Measurements from ENCODE around the gene JPT1.
"Not testable (repeated sequence)": the region's sequence is repeated elsewhere in the genome, so short reads cannot be mapped to it uniquely, and the experiment has no call there.

Gene JPT1

DNA sequence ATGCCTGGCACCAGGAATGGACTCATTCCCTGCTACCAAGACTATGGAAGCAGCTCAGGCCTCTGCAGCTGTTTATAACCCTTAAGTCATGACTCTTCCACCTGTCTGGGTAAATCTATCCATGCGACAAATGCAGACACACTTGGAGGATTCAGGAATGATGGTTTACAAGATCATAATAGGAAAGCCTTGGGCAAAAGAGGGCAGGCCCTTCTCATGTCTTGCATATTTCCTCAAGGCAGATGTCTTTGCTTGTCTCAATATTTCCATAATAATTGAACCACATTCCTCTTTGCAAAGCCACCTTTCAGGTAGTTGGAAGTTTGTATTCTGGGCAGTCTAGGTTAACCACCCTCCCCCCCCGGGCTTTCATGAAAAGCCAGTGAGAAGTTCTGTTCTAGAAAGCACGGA, 884 bp upstream of the JPT1 start:
- no peak for DNase-seq

DNA sequence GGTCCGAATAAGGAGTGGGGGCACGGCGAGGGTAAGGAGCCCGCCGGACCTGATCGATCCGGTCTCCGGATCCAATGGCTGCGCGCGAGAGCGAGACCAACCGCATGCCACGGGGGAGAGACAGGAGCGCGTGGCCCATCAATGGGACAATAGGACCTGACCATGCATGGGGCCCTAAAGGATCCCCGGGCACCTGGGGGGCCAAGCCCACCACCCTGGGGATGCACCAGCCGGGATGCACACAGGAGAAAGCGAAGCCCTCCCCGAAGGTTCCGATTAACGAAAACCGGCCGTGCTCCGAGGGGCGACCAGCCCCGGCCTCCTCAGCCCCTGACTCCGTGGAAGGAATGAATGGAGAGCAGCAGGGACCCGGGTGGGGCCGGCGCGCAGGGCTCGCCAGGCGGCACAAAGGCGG, 525 bp downstream of the JPT1 start:
- no peak for DNase-seq

DNA sequence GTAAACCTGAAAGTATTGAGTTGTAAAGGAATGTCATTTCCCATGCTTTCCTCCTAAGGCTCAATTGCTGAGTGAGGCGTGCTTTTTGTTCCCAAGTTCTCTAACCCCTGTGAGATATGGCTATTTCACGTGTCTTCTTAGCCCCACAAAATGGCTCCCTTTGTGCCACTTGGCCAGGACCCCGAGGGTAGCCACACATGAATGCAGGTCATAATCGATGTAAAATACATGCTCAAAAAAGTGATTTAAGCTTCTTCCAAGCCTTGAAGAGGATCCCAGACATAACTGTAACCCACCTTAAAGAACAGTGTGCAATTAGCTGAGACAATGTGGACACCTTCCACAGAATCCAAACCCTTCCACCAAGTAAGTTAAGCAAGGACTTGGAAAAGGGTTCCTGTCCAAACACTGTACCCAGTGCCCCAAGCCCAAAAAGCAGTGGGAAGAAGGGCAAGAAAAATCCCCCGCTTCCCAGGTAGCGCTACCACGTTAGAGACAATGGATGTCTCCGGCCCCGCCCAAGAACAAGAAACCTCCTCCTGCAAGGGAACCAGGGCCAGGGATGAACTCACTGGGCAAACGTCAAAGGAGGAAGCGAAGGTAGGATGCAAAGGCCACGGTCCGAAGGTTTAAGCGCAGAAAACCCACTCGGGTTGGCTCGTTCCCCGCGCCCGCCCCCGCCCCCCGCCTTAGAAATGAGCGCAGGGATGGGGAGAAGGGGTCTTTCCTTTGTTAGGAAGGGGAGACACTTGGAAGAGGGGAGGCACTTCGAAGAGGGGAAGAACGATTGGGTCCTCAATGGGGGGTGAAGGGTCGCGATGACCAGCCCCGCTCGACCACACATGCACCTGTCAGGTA, 1.2 kb downstream of the JPT1 start:
- DNase-seq, result no peak

DNA sequence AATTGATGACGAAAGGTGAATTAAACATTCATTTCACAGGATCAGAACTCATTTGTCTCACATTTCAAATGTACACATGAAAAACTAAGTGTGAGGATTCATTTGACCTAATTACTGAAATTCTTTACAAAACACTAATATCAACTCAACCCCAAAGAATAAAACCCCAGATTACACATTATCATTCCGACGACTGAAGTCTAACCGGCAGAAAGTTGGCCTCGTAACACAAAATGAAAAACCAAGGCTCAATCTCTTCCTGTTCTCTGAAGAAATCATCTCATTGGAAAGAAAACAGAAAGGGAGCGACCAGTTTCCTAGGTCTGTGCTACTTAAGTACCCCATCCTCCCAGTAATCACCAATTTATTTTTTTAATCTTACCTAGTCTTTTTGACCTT, 1.8 kb downstream of the JPT1 start:
- no peak for DNase-seq

DNA sequence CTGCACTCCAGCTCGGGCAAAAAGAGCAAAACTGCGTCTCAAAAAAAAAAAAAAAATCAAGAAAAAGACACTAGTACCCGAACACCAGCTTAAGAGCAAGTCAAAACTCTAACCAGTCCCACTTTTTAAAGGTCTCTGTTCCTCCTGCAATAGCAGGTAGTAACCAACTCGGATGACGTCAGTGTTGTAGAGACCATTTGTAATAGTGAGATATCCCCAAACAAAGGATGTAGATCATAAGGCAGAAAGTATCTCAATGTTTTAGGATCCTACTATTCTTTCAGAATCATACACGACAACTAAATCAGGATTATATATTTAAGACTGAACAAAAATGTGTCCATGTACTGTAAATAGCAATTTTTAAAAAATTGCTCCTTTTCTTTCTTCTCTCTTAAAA, 2.4 kb downstream of the JPT1 start:
- DNase-seq, result no peak

DNA sequence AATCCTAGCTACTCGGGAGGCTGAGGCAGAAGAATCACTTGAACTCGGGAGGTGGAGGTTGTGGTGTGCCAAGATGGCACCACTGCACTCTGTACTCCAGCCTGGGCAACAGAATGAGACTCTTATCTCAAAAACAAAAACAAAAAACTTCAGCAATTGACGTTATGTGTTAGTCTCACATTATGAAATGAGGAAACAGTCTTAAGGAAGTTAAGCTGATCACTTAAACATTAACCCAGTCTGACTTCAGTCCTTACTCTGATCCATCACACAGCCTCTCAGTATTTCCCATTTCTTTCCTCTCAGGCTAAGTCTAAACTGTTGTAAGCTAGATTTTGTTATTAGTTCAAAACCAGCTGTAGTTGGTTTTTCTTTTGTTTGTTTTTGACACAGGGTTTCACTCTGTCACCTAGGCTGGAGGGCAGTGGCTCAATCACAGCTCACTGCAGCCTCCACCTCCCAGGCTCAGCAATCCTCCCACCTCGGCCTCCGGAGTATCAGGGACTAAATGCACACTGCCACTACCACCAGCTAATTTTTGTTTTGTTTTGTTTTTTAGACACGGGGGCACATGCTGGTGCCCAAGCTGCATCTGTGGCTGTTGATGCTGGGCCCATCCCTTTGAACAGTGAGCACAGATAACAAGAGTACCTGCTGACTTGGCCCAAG, 6.3 kb downstream of the JPT1 start:
- no peak for DNase-seq

DNA sequence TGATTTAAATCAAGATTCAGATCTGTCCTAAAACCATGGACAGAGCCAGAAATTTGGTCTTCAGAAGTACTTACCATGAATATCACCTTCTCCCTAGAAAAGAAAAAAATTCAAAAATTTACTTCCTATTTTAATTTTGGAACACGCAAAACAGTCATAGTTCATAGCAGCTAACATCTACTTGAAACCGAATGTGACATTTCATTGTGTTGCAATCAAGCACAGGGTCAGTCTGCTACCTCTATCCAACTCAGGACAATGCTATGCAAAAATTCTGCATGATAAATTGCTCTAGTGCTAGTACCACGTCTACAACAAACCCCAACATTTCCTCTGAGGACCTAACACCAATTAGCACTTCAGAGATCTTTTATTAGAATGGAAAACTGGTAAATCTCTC, 7.7 kb downstream of the JPT1 start:
- DNase-seq, result no peak

DNA sequence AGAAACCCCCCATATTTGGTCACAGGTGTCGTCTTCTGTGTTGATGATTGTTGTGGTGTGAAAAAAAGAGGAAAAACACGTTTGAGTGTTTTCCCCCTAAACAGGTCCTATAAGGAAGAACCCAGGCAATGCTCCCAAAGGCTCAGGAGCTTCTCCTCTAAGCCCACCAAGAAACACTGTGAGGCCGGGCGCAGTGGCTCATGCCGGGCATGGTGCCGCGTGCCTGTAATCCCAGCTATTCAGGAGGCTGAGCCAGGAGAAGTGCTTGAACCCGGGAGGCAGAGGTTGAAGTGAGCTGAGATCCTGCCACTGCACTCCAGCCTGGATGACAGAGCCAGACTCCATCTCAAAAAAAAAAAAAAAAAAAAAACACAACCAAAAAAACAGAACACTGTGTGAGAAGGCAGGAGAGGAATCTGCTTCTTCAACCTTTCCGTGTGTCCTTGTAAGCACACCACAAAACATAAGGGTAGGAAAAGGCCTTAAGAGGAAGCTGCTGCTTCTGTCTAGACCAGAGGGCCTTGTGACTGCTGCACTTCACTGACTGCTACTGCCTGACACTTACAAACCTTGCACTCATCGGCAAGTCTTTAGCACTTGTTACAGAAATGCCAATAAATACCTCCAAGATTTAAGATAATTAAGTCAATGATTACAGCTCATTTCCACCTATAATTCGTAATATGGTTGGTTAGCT, 9.3 kb downstream of the JPT1 start:
- no peak for DNase-seq

DNA sequence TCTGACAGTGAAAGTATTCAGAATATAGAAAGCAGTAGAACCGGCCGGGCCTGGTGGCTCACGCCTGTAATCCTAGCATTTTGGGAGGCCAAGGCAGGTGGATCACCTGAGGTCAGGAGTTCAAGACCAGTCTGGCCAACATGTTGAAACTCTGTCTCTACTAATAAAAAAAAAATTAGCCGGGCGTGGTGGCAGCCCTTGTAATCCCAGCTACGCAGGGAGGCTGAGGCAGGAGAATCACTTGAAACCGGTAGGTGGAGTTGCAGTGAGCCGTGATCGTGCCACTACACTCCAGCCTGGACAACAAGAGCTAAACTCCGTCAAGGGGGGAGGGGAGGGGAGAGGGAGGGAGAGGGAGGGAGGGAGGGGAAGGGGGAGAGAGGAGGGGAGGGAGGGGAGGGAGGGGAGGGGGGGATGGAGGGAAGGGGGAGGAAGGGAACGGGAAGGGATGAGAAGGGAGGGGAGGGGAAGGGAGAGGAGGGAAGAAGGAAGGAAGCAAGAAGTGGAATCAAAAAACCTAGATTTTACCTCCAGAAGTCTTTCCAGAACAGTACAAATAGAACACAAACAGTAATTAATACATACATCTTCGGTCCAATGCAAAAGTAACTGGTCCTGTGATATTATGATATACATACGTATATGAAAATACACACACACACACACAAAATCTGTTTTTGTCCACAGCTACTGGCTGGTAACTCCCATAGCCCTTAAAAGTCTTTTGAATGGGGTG, 11.9 kb downstream of the JPT1 start:
- DNase-seq, result no peak

DNA sequence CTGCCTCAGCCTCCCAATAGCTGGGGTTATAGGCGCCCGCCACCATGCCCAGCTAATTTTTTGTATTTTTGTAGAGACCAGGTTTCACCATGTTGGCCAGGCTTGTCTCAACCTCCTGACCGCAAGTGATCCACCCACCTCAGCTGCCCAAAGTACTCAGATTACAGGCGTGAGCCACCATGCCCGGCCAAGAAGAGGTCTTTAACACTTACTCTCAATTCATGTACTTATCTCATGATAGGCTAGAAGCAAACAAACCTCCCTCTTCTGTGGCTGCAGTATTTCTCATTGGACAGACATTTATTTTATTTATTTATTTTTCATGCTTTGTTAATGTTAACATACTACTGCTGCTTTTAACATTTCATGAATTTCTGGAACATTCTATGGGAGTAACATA, 15.8 kb downstream of the JPT1 start:
- no peak for DNase-seq

DNA sequence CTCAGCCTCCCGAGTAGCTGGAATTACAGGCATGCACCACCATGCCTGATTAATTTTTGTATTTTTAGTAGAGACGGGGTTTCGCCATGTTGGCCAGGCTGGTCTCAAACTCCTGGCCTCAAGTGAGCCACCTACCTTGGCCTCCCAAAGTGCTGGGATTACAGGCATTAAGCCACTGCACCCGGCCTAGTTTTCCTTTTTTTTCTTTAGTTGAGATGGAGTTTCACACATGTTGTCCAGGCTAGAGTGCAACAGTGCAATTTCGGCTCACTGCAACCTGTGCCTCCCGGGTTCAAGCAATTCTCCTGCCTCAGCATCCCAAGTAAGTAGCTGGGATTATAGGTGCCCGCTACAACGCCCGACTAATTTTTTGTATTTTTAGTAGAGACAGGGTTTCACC, 16.6 kb downstream of the JPT1 start:
- DNase-seq, result not testable (repeated sequence)

DNA sequence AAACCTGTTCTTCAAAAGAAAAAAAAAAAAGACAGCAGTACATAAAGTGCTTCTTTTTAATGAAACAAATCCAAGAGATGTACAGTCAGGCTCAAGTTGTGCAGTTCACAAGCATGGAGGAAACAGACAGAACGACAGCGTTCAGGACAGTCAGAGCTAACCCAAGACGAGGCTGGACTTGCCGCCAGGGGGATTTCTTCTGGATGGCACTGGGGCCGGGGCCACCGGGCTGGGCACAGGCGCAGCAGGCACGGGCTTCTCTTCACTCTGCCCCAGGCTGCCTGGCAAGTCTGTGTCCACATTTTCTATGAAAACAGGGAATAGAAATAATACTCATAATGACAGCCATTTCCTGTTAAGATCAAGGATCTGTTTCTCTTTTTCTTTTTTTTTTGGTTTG, 18.4 kb downstream of the JPT1 start:
- no peak for DNase-seq

DNA sequence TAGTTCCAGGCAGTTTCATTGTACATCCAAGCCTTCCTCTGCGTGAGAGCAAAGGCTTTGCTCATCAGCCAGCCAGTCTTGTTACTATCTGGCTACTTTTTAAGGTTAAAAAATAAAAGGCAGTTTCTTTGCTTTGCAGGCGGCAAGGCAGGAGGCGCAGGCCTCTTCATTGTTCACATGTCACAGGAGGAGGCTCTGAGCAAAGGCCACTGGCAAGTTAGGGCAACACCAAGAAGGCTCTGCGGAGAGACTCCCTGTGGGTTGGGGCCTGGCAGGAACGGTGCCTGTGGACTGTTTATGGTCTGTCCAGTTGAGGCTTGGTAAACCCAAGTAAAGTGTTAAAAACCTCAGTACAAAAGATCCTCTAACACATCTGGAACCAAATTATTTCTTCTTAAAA, 18.9 kb downstream of the JPT1 start:
- no peak for DNase-seq

DNA sequence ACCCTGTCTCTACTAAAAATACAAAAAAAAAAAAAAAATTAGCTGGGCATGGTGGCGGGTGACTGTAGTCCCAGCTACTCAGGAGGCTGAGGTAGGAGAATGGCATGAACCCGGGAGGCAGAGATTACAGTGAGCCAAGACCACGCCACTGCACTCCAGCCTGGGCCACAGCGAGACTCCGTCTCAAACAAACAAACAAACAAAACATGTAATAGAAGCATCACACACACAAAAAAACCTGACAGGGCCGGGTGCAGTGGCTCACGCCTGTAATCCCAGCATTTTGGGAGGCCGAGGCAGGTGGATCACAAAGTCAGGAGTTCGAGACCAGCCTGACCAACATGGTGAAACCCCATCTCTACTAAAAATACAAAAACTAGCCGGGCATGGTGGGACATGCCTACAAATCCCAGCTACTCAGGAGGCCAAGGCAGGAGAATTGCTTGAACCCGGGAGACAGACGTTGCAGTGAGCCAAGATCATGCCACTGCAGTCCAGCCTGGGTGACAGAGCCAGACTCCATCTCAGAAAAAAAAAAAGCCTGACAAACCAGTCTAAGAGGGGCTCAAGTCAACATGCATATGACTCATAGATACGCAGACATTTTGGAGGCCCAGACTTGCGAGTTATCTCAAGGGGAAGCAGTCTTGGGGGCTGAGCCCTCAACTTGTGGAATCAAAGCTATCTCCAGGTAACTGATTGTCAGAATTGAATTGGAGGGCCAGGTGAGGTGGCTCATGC, 20.5 kb downstream of the JPT1 start:
- not testable (repeated sequence) for DNase-seq

DNA sequence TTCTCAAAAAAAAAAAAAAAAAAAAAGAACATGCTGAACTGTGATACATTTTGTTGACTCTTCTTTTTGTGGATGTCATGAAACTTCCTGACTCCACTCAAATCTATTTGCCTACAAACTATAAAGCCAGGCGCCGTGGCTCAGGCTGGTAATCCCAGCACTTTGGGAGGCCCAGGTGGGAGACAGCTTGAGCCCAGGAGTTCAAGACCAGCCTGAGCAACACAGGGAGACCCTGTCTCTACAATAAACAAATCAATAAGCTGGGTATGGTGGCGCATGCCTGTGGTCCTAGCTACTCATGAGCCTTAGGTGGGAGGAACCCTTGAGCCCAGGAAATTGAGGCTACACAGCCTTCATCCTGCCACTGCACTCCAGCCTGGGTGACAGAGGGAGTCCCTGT, 21.3 kb downstream of the JPT1 start:
- no peak for DNase-seq

DNA sequence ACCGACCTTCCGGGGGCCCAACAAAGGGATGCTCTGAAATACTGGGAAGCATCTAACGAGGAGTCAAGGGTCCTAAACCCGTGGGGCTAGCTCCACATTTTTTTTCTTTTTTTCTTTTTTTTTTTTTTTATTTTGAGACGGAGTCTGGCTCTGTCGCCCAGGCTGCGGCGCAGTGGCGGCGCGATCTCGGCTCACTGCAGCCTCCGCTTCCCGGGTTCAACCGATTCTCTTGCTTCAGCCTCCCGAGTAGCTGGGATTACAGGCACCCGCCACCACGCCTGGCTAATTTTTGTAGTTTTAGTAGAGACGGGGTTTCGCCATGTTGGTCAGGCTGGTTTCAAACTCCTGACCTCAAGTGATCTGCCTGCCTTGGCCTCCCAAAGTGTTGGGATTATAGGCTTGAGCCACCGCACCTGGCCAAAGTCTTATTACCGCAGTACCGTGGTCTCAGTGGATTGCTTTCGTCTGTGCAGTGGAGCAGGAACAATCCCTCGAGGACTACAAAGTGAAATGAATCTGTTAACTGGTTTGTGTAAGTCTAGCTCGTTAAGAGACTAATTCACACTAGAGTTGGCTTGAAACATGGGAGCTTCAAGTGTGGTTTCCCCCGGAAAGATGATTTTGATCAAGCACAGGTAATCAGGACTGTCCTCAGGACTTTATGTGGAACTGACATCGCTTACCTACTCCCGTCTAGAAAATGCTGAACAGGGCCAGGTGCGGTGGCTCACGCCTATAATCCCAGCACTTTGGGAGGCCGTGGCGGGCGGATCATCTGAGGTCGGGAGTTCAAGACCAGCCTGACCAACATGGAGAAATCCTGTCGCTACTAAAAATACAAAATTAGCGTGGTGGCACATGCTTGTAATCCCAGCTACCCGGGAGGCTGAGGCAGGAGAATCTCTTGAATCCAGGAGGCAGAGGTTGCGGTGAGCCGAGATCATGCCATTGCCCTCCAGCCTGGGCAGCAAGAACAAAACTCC, 22.0 kb downstream of the JPT1 start:
- DNase-seq, result not testable (repeated sequence)

DNA sequence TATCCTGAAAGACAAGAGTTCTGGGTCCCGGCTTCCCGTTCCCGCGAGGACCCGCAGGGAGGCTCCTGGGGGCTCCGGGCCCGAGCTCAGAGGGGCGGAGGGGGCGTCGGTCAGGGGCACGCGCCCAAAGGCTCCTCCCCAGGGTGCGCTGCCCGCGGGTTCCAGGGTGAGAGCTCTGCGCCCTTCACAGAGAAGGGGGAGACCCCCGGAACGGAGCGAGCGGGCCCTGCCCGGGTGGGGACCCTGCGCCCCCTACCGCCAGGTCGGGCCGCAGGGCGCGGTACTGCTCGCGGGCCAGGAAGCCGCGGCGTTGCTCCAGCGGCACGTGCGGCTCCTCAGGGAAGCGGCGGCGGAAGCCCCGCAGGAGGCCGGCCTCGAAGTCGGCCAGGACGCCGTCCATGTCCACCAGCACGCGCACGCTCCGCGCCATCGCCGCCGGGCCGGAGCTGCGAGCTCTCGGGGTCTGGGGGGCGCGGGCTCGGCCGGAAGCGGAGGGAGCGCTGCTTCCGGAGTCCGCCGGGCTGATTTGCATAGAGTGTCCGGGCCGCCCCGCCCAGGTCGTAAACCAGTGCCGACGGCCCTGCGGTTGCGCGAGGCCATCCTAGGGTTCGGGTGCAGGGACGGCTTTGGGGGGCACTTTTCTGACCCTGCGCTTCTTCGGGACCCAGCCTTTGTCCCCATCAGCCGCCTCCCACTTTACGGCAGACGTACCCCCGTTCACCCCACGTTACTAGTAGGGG, 22.9 kb downstream of the JPT1 start, which contains the start of gene NT5C:
Gene NT5C, minus strand, starts transcription at position 465 of the 740 bp plus-strand sequence. Its CDS starts 35 bp downstream, at position 430.
- peak; percentile 57 for DNase-seq

DNA sequence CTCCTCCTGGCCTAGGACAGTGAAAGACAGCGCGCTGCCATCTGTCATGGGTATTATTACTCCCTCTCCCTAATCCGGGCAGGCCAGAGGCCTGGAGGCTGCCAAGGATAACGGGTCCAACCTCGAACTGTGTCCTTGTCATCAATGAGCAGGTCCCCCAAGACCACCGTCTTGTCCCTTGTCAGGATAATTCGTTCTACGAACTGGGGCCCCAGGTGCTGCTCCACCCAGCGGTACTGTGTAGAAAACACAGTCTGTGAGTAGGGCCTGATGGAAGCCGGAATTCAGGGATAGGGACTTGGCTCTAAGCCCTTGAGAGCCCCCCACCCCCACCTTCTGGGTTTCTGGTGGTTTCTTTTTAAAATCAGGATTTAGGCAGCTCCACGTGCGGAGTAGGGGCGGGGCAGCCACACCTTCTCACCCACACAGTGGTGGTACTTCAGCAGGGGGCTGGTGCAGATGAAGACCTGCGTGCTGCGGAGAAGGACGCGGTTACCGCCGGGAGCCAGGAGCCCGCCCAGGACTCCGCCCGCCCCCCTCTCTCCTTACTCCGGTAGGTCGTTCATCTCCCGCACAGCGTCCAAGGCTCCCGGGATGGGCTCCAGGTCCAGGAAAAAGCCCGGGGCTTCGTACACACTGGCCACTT, 23.6 kb downstream of the JPT1 start:
- no peak for DNase-seq

DNA sequence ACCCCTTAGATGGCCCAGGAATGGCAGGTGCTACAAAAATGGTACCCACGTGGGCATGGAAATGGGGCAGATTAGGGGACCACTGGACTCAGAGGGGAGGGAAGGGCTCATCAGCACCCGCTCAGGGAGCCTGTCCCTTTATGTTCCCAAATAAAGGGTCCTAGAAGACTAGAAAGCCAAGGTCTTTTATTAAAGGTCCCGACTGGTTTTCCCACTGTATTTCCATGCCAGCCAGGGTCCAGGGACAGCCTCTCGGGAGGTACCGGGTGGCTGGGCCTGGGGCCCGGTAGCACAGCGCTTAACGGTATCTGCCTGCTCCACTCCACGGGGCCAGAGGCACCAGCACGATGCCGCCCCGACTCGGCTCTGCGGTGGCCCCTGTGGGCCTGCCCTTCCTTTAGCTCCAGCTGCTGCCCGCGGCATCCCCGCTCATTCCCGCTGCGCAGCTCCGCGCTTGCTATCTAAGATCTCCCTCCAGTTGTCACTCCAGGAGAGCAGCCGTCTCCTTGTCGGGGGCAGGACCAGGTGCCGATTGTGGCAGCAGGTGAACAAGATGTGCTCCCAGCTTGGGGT, 24.2 kb downstream of the JPT1 start:
- no peak for DNase-seq

Measured in CD4-positive, alpha-beta T cell treated with Interleukin-15 for 1 hour (primary cell).